Mesangial cell (primary cell): Measurements from ENCODE around the gene MKLN1. TPM values are rescaled to one million over a fixed set of nuclear protein-coding genes. Genes with fewer than 3 reads are reported as not detected.

Source experiments
- total RNA-seq: library from RNA; depleted of rRNA; stranded (reverse); fragments of >200 nt; gene quantifications from 2 replicates; pipeline ENCODE4 v1.2.3, GENCODE V29; 2015

The MKLN1 gene
- 8.6 and 11.3 TPM in 2 replicates for total RNA-seq

DNA sequence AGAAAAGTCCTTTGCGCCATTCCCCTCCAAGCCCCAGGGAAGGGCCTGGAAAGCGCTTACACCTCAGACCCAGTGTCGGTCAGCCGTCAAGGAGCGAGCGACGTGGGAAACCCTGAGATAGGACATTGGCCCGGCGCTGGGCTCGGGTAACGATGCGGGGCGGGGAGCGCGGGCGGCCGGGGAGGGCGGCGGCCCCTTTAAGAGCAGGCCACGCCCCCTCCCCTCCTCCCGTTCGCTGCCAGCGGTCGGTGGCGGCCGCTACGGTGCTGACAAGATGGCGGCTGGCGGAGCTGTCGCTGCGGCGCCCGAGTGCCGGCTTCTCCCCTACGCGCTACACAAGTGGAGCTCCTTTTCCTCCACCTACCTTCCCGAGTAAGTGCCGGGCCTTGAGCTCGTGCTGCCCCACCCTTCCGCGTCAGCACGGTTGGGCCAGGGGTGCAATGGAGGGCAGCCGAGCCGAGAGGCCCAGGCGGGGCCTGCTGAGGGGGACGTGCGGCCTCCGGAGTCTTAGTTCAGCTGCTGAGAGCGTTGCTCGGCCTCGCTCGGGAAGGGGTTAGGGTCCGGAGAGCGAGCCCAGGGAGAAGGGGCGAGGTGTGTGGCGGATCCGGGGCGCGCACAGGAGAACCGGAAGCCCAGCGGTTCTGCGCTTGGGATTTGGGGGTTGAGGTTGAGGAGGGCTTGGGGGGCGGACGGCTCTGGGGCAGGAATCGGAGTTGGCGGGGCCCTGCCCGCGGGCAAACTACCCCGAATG, at the start of gene MKLN1:
Gene MKLN1, plus strand, starts transcription at position 251 of the 751 bp plus-strand sequence. Its CDS starts 24 bp downstream, at position 275.

Other genes starting within 250 kb of the MKLN1 start
- gene PODXL, start 228.8 kb downstream of the MKLN1 start, total RNA-seq, result 35.1 and 88.0 TPM in 2 replicates